NCI-H2171 (cell line): Measurements from ENCODE around the gene MLF2.

Source experiments
- DNase-seq: peaks from one replicate; lab custom pipeline; 2025; lab: John Stamatoyannopoulos, UW

MLF2 gene

GRCh38 chr12:6778217-6778573 is 25.3 kb upstream of the MLF2 start:
- DNase-seq, result peak; percentile 74

GRCh38 chr12:6777386-6777785 is 24.4 kb upstream of the MLF2 start:
- DNase-seq, result no peak

GRCh38 chr12:6775185-6776174 is 22.5 kb upstream of the MLF2 start:
- DNase-seq, result no peak

- no peak for DNase-seq
Observed at GRCh38 chr12:6774499-6775062, 21.6 kb upstream of the MLF2 start.

GRCh38 chr12:6773590-6774351 is 20.8 kb upstream of the MLF2 start:
- DNase-seq, result no peak

GRCh38 chr12:6772726-6773589 is 20.0 kb upstream of the MLF2 start:
- no peak for DNase-seq

GRCh38 chr12:6772331-6772695 is 19.4 kb upstream of the MLF2 start, which contains the start of gene LAG3:
TSS of gene LAG3 (plus strand) at chr12:6772520. CDS start at chr12:6772853, 333 bp downstream.
- DNase-seq, result no peak

GRCh38 chr12:6771509-6772330 is 18.8 kb upstream of the MLF2 start:
- DNase-seq, result no peak

- no peak for DNase-seq
Observed at GRCh38 chr12:6771091-6771495, 18.2 kb upstream of the MLF2 start.

- no peak for DNase-seq
Observed at GRCh38 chr12:6770600-6770999, 17.7 kb upstream of the MLF2 start.

- DNase-seq, result no peak
Observed at GRCh38 chr12:6770094-6770493, 17.2 kb upstream of the MLF2 start.

GRCh38 chr12:6769666-6770065 is 16.7 kb upstream of the MLF2 start:
- no peak for DNase-seq

GRCh38 chr12:6768990-6769389 is 16.0 kb upstream of the MLF2 start:
- DNase-seq, result peak; percentile 99

GRCh38 chr12:6768437-6768914 is 15.5 kb upstream of the MLF2 start:
- DNase-seq, result peak; percentile 88

GRCh38 chr12:6767353-6768319 is 14.7 kb upstream of the MLF2 start:
- peak; percentile 93 for DNase-seq

GRCh38 chr12:6766651-6767349 is 13.9 kb upstream of the MLF2 start:
- peak; percentile 99 for DNase-seq

- peak; percentile 100 for DNase-seq
Observed at GRCh38 chr12:6765634-6766581, 13.0 kb upstream of the MLF2 start, which contains the start of gene PTMS. TSS of gene PTMS (plus strand) at chr12:6766363. CDS start at chr12:6766706, 343 bp downstream.
